NCI-H1417 (cell line): ENCODE results near the gene TOR2A.

Experiments
- DNase-seq, 3 experiments: peaks; one replicate each; lab custom pipeline; 2025; lab: John Stamatoyannopoulos, UW

The TOR2A gene

GRCh38 chr9:127742435-127743088, 7.5 kb upstream of the TOR2A start:
- DNase-seq: peak; percentile 31 to 78 (median 61)

- no peak for DNase-seq
These were observed 6.8 kb upstream of the TOR2A start for GRCh38 chr9:127741831-127742434.

GRCh38 chr9:127739614-127740330, 4.7 kb upstream of the TOR2A start:
- no peak for DNase-seq

- DNase-seq: no peak
These were observed 3.6 kb upstream of the TOR2A start for GRCh38 chr9:127738666-127739065.

GRCh38 chr9:127735530-127736185, 564 bp upstream of the TOR2A start:
- no peak for DNase-seq

GRCh38 chr9:127734247-127734746, 797 bp downstream of the TOR2A start:
- DNase-seq: peak in 2 of 3 experiments; percentile 55 to 65

GRCh38 chr9:127733614-127734013, 1.5 kb downstream of the TOR2A start:
- DNase-seq: no peak

- DNase-seq: no peak
These were observed 2.6 kb downstream of the TOR2A start for GRCh38 chr9:127732444-127732843.

GRCh38 chr9:127731938-127732337, 3.2 kb downstream of the TOR2A start:
- no peak for DNase-seq

- no peak for DNase-seq
These were observed 4.2 kb downstream of the TOR2A start for GRCh38 chr9:127730799-127731410.

GRCh38 chr9:127730262-127730661, 4.8 kb downstream of the TOR2A start:
- DNase-seq: no peak

- DNase-seq: no peak
These were observed 5.4 kb downstream of the TOR2A start for GRCh38 chr9:127729522-127730256.

- DNase-seq: no peak
These were observed 6.3 kb downstream of the TOR2A start for GRCh38 chr9:127728808-127729207.

- DNase-seq: peak in 1 of 3 experiments; percentile 18
These were observed 8.2 kb downstream of the TOR2A start for GRCh38 chr9:127726871-127727270.

- DNase-seq: peak in 2 of 3 experiments; percentile 83
These were observed 11.1 kb downstream of the TOR2A start for GRCh38 chr9:127724012-127724411.

GRCh38 chr9:127723444-127723843, 11.7 kb downstream of the TOR2A start:
- DNase-seq: peak in 1 of 3 experiments; percentile 69

GRCh38 chr9:127723013-127723412, 12.1 kb downstream of the TOR2A start:
- DNase-seq: no peak

- peak in 2 of 3 experiments; percentile 91 to 97 for DNase-seq
These were observed 12.9 kb downstream of the TOR2A start for GRCh38 chr9:127722055-127722745.

- DNase-seq: peak in 2 of 3 experiments; percentile 91 to 97
These were observed 13.7 kb downstream of the TOR2A start for GRCh38 chr9:127721391-127721821.

GRCh38 chr9:127720865-127721227, 14.2 kb downstream of the TOR2A start:
- no peak for DNase-seq
